ENCODE data around the gene SLC16A2.

The SLC16A2 gene

GRCh38 chrX:74520896-74521295, 99.6 kb downstream of the SLC16A2 start:
- no peaks in the 10 kb centered on the region for H3K79me2 ChIP-seq (ENCODE audit: insufficient read depth, low read length)
- no peaks in the 10 kb centered on the region for H3K27me3 ChIP-seq (ENCODE audit: low read length)
- no peaks in the 10 kb centered on the region for H3K9me3 ChIP-seq (ENCODE audit: insufficient read depth, low read length)
- TF ChIP-seq, protein P1, sequence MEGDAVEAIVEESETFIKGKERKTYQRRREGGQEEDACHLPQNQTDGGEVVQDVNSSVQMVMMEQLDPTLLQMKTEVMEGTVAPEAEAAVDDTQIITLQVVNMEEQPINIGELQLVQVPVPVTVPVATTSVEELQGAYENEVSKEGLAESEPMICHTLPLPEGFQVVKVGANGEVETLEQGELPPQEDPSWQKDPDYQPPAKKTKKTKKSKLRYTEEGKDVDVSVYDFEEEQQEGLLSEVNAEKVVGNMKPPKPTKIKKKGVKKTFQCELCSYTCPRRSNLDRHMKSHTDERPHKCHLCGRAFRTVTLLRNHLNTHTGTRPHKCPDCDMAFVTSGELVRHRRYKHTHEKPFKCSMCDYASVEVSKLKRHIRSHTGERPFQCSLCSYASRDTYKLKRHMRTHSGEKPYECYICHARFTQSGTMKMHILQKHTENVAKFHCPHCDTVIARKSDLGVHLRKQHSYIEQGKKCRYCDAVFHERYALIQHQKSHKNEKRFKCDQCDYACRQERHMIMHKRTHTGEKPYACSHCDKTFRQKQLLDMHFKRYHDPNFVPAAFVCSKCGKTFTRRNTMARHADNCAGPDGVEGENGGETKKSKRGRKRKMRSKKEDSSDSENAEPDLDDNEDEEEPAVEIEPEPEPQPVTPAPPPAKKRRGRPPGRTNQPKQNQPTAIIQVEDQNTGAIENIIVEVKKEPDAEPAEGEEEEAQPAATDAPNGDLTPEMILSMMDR (IDR thresholded peaks at IDR 0.05; ENCODE audit: insufficient read depth, low read length, poor library complexity, severe bottlenecking) = no peak
- no peak for TF ChIP-seq EZH2phosphoT487 (conservative IDR thresholded peaks at IDR 0.05; ENCODE audit: low read length)
- no peaks in the 10 kb centered on the region for H3F3A ChIP-seq (ENCODE audit: insufficient read depth)
- no peak overlapping the region for H3K4me3 ChIP-seq (ENCODE audit: insufficient read depth, low read length, poor library complexity, severe bottlenecking)
- no peak overlapping the region for H3K4me2 ChIP-seq (ENCODE audit: low read depth, low read length, poor library complexity, severe bottlenecking)
- H3K27ac ChIP-seq (ENCODE audit: low read depth, low read length) = no peak overlapping the region
- H3K9ac ChIP-seq (ENCODE audit: low read length) = no peak overlapping the region
- no peaks in the 10 kb centered on the region for H3K9me2 ChIP-seq (replicated peaks; ENCODE audit: insufficient read depth, low read length)
- H2AFZ ChIP-seq (ENCODE audit: low read depth, low read length, severe bottlenecking) = no peak overlapping the region
- H4K20me1 ChIP-seq (ENCODE audit: low read depth, low read length) = no peaks in the 10 kb centered on the region
- no peaks in the 10 kb centered on the region for H3K36me3 ChIP-seq (ENCODE audit: low read length)

DNA sequence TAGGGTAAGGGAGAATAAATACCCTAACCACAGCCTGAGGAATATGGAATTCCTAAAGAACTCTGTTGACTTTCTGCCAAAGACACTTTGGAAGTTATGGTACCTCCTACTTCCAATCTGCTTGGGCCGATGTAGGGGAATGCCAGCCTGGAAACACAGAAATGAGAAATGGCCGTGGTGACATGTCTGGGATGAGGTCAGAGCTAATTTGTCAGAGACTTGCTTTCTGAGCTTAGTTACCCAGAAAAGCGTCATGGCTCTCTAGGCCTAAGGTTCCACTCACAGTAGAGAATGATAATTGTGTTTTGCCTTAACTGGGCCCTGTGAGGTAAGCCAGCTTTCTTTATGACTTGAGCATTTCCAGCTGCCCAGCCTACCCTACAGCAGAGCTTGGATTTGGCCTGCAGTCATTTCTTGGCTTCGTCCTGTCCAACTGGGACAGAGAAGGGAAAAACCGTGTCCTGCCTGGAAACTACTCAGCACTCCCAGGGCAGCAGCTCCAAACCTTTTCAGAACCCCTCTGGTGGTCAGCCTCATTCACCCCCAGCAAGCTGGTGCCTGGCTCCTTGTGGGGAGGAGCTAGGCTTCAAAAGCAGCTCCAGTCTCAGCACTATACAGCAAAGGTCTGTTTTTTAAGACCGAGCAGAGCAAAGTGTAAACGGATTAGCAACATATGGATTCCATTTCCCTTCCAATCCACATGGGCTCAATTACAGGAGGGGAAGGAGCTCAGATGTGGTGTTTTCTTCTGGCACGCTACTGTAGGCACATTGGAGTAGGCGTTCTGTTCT, 100.9 kb downstream of the SLC16A2 start:
- H3F3A ChIP-seq (ENCODE audit: insufficient read depth) = no peaks in the 10 kb centered on the region
- no peak for TF ChIP-seq EZH2phosphoT487 (conservative IDR thresholded peaks at IDR 0.05; ENCODE audit: low read length)
- TF ChIP-seq, protein P1 (IDR thresholded peaks at IDR 0.05; ENCODE audit: insufficient read depth, low read length, poor library complexity, severe bottlenecking) = no peak
- no peak overlapping the region for H3K4me3 ChIP-seq (ENCODE audit: insufficient read depth, low read length, poor library complexity, severe bottlenecking)
- H3K36me3 ChIP-seq (ENCODE audit: low read length) = no peaks in the 10 kb centered on the region
- no peaks in the 10 kb centered on the region for H4K20me1 ChIP-seq (ENCODE audit: low read depth, low read length)
- no peaks in the 10 kb centered on the region for H3K9me3 ChIP-seq (ENCODE audit: insufficient read depth, low read length)
- H2AFZ ChIP-seq (ENCODE audit: low read depth, low read length, severe bottlenecking) = no peak overlapping the region
- H3K9ac ChIP-seq (ENCODE audit: low read length) = no peak overlapping the region
- H3K9me2 ChIP-seq (replicated peaks; ENCODE audit: insufficient read depth, low read length) = no peaks in the 10 kb centered on the region
- no peaks in the 10 kb centered on the region for H3K79me2 ChIP-seq (ENCODE audit: insufficient read depth, low read length)
- H3K27ac ChIP-seq (ENCODE audit: low read depth, low read length) = no peak overlapping the region
- H3K4me2 ChIP-seq (ENCODE audit: low read depth, low read length, poor library complexity, severe bottlenecking) = no peak overlapping the region
- H3K27me3 ChIP-seq (ENCODE audit: low read length) = no peaks in the 10 kb centered on the region

GRCh38 chrX:74523224-74523623, 101.9 kb downstream of the SLC16A2 start:
- Histone ChIP-seq H3K36me3 (ENCODE audit: low read length) (no peaks in the 10 kb centered on the region), H3K9me2 (replicated peaks; ENCODE audit: insufficient read depth, low read length) (no peaks in the 10 kb centered on the region), H3K4me3 (ENCODE audit: insufficient read depth, low read length, poor library complexity, severe bottlenecking) (no peak overlapping the region), H4K20me1 (ENCODE audit: low read depth, low read length) (no peaks in the 10 kb centered on the region), H3K27ac (ENCODE audit: low read depth, low read length) (no peak overlapping the region), H2AFZ (ENCODE audit: low read depth, low read length, severe bottlenecking) (no peak overlapping the region), H3K9ac (ENCODE audit: low read length) (no peak overlapping the region), H3K79me2 (ENCODE audit: insufficient read depth, low read length) (no peaks in the 10 kb centered on the region), H3K9me3 (ENCODE audit: insufficient read depth, low read length) (no peaks in the 10 kb centered on the region), H3F3A (ENCODE audit: insufficient read depth) (no peaks in the 10 kb centered on the region), H3K4me2 (ENCODE audit: low read depth, low read length, poor library complexity, severe bottlenecking) (no peak overlapping the region), H3K27me3 (ENCODE audit: low read length) (no peaks in the 10 kb centered on the region)
- no peak for TF ChIP-seq EZH2phosphoT487 (conservative IDR thresholded peaks at IDR 0.05; ENCODE audit: low read length)
- TF ChIP-seq, protein P1 (IDR thresholded peaks at IDR 0.05; ENCODE audit: insufficient read depth, low read length, poor library complexity, severe bottlenecking) = no peak
